ENCODE measurements around the gene KRT6A.

KRT6A gene

GRCh38 chr12:52442600-52443061, 50.4 kb downstream of the KRT6A start:
- no peak overlapping the region for H3K27ac Mint-ChIP-seq
- no peaks in the 10 kb centered on the region for H3K4me1 Mint-ChIP-seq (ENCODE audit: low read depth)
- peaks cover 12% of the 10 kb centered on the region for H3K27me3 Mint-ChIP-seq
- no peaks in the 10 kb centered on the region for H3K36me3 Mint-ChIP-seq
- H3K4me3 Mint-ChIP-seq, result no peak overlapping the region
- H3K9me3 Mint-ChIP-seq (ENCODE audit: low read depth), result no peaks in the 10 kb centered on the region

- no peak overlapping the region for H3K4me3 Mint-ChIP-seq
- peaks cover 14% of the 10 kb centered on the region for H3K27me3 Mint-ChIP-seq
- no peaks in the 10 kb centered on the region for H3K4me1 Mint-ChIP-seq (ENCODE audit: low read depth)
- H3K36me3 Mint-ChIP-seq, result no peaks in the 10 kb centered on the region
- H3K27ac Mint-ChIP-seq, result no peak overlapping the region
- H3K9me3 Mint-ChIP-seq (ENCODE audit: low read depth), result no peaks in the 10 kb centered on the region
Observed at GRCh38 chr12:52441320-52441911, 51.6 kb downstream of the KRT6A start.

- no peaks in the 10 kb centered on the region for H3K9me3 Mint-ChIP-seq (ENCODE audit: low read depth)
- H3K4me3 Mint-ChIP-seq, result no peak overlapping the region
- peaks cover 14% of the 10 kb centered on the region for H3K27me3 Mint-ChIP-seq
- no peaks in the 10 kb centered on the region for H3K4me1 Mint-ChIP-seq (ENCODE audit: low read depth)
- no peaks in the 10 kb centered on the region for H3K36me3 Mint-ChIP-seq
- no peak overlapping the region for H3K27ac Mint-ChIP-seq
Observed at GRCh38 chr12:52440821-52441319, 52.2 kb downstream of the KRT6A start.

- Mint-ChIP-seq H3K36me3 (no peaks in the 10 kb centered on the region), H3K4me3 (no peak overlapping the region), H3K4me1 (ENCODE audit: low read depth) (no peaks in the 10 kb centered on the region), H3K27me3 (peaks cover 14% of the 10 kb centered on the region), H3K9me3 (ENCODE audit: low read depth) (no peaks in the 10 kb centered on the region), H3K27ac (no peak overlapping the region)
Observed at GRCh38 chr12:52439845-52440244, 53.2 kb downstream of the KRT6A start.

- no peaks in the 10 kb centered on the region for H3K4me1 Mint-ChIP-seq (ENCODE audit: low read depth)
- no peak overlapping the region for H3K27ac Mint-ChIP-seq
- no peaks in the 10 kb centered on the region for H3K36me3 Mint-ChIP-seq
- no peak overlapping the region for H3K4me3 Mint-ChIP-seq
- peaks cover 14% of the 10 kb centered on the region for H3K27me3 Mint-ChIP-seq
- H3K9me3 Mint-ChIP-seq (ENCODE audit: low read depth), result no peaks in the 10 kb centered on the region
Observed at GRCh38 chr12:52439420-52439819, 53.6 kb downstream of the KRT6A start.

- H3K27ac Mint-ChIP-seq, result no peak overlapping the region
- H3K27me3 Mint-ChIP-seq, result peaks cover 14% of the 10 kb centered on the region
- H3K4me3 Mint-ChIP-seq, result no peak overlapping the region
- H3K4me1 Mint-ChIP-seq (ENCODE audit: low read depth), result no peaks in the 10 kb centered on the region
- no peaks in the 10 kb centered on the region for H3K9me3 Mint-ChIP-seq (ENCODE audit: low read depth)
- no peaks in the 10 kb centered on the region for H3K36me3 Mint-ChIP-seq
Observed at GRCh38 chr12:52438305-52439301, 54.5 kb downstream of the KRT6A start.

- H3K27me3 Mint-ChIP-seq, result peaks cover 14% of the 10 kb centered on the region
- H3K4me1 Mint-ChIP-seq (ENCODE audit: low read depth), result no peaks in the 10 kb centered on the region
- H3K4me3 Mint-ChIP-seq, result no peak overlapping the region
- no peak overlapping the region for H3K27ac Mint-ChIP-seq
- H3K36me3 Mint-ChIP-seq, result no peaks in the 10 kb centered on the region
- no peaks in the 10 kb centered on the region for H3K9me3 Mint-ChIP-seq (ENCODE audit: low read depth)
Observed at GRCh38 chr12:52437508-52437907, 55.5 kb downstream of the KRT6A start.

Measured in activated naive CD8-positive, alpha-beta T cell (primary cell).